ENCODE data around the gene TSPAN18.

TSPAN18 gene

DNA sequence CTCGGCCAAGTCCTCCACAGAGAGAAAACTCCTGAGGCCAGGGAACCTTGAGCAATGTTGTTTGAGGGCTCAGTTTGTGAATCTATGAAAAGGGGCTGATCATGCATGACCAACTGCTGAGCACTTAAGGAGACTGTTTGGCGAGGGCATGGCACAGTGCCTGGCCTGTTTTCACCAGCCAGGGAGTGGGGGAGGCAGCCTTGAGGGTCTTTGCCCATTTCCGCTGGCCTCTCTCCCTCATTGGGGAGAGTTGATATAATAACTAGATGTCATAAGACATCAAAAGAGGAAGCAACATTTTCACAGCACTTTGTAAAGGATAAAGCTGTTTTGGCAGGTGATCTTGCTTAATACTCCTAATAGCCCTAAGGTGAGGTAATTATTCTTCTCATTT, 113.3 kb downstream of the TSPAN18 start:
- TF ChIP-seq, protein P1, sequence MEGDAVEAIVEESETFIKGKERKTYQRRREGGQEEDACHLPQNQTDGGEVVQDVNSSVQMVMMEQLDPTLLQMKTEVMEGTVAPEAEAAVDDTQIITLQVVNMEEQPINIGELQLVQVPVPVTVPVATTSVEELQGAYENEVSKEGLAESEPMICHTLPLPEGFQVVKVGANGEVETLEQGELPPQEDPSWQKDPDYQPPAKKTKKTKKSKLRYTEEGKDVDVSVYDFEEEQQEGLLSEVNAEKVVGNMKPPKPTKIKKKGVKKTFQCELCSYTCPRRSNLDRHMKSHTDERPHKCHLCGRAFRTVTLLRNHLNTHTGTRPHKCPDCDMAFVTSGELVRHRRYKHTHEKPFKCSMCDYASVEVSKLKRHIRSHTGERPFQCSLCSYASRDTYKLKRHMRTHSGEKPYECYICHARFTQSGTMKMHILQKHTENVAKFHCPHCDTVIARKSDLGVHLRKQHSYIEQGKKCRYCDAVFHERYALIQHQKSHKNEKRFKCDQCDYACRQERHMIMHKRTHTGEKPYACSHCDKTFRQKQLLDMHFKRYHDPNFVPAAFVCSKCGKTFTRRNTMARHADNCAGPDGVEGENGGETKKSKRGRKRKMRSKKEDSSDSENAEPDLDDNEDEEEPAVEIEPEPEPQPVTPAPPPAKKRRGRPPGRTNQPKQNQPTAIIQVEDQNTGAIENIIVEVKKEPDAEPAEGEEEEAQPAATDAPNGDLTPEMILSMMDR (conservative IDR thresholded peaks at IDR 0.05; ENCODE audit: low read length) = no peak
- H3K4me3 ChIP-seq (ENCODE audit: low read length) = no peak overlapping the region
- no peak for DNase-seq (ENCODE audit: low read depth)

DNA sequence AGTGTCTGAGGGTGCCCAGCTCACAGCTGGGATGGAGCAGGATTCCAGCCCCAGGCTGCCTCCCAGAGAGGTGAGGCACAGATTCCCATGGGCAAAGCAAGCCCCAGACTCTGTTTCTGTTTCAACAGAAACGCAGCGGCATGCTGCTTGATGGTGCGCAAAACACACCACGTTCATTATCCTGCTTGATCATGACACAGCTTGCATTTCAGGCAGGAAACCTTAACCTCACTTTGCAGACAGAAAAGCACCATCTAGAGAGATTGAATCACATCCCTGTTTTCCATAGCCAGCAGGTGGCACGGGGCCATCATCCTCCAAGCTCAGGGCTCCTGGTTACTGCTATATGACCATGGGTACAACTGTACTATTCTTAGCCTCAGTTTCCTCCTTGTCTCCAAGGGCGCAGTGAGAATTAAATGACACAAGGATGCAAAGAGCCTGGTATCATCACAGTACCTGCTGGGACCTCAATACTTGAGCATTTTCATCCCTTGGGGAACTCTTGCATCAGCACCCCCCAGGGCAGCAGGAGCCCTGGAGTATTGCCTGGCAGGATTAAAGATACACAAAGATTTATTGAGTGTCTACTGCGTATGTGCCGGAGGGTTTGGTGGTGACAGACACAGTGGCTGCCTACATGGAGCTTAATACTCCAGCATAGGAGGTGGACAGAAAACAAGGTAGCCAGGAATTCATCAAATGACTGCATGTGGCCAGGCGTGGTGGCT, 113.9 kb downstream of the TSPAN18 start:
- DNase-seq (ENCODE audit: low read depth) = no peak
- TF ChIP-seq, protein P1 (conservative IDR thresholded peaks at IDR 0.05; ENCODE audit: low read length) = no peak
- H3K4me3 ChIP-seq (ENCODE audit: low read length) = no peak overlapping the region

- TF ChIP-seq, protein P1 (conservative IDR thresholded peaks at IDR 0.05; ENCODE audit: low read length) = no peak
- peak; percentile 96 for DNase-seq (ENCODE audit: low read depth)
- no peak overlapping the region for H3K4me3 ChIP-seq (ENCODE audit: low read length)
These were observed 115.5 kb downstream of the TSPAN18 start for GRCh38 chr11:44842220-44842619.

DNA sequence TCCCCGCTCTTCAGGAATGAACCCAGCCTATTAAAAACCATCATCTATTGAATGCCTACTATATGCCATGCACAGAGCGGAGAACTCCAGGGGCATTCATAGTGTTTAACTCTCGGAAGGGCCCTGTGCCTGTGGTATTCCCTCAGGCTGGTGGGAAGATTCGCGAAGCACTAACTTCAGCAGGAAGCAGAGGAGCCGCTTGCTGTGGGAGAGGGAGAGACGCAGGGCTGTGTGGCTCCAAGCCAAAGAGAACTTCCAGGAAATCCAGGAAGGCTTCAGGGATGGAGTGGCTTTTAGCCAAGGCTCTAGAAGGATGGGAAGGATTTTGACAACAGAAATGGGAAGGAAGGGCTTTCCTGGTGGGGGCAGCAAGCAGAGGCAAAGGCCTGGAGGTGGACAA, 120.1 kb downstream of the TSPAN18 start:
- no peak overlapping the region for H3K4me3 ChIP-seq (ENCODE audit: low read length)
- TF ChIP-seq, protein P1 (conservative IDR thresholded peaks at IDR 0.05; ENCODE audit: low read length) = no peak
- no peak for DNase-seq (ENCODE audit: low read depth)

DNA sequence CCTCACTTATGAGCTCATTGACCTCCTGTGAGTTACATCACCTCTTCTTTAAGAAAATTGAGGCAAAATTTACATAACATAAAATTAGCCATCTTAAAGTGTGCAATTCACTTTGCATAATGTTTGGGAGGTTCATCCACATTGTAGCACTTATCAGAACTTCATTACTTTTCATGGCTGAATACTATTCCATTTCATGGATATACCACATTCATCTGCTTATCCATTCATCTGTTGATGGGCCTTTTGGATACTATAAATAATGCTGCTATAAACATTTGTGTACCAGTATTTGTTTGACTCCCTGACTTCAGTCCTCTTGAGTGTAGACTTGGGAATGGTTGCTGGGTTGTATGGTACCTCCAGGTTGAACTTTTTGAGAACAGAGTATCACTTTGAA, 120.6 kb downstream of the TSPAN18 start:
- no peak for DNase-seq (ENCODE audit: low read depth)
- H3K4me3 ChIP-seq (ENCODE audit: low read length) = no peak overlapping the region
- TF ChIP-seq, protein P1 (conservative IDR thresholded peaks at IDR 0.05; ENCODE audit: low read length) = no peak

DNA sequence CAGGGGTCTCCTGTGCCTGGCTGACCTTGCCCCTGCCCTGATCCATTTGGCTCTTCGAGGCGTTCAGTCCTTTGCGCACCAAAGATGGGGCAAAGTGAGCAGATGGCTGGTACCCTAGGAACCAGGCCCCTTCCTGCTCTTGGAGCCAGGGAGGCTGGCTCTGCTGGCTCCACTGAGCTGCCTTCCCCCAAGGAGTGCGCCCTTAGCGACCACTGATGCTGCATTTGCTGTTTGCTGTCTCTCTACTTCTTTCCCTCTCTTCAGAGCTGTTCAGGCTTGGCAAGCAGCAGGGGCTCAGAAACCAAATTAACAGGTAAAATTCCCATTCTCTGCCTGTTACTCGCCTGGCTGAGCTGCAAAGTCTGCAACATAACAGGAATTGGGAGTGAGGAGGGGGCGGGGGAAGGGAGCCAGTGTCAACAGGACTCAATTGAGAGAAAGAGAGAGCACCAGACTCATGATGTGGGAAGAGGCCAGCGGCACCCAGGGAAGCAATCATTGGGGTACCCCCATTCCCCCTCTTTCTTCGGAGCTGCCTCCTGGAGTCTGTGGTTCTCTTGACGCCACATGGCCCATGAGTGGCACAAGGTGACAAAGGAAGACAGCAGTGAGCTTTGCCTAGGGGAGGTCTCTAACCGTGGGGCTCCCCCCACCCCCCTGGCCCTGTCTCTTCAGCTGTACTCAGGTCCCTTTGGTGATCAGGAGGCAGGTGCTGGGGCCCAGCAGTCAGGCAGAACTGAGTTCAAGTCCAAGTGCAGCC, 121.6 kb downstream of the TSPAN18 start:
- no peak for DNase-seq (ENCODE audit: low read depth)
- TF ChIP-seq, protein P1 (conservative IDR thresholded peaks at IDR 0.05; ENCODE audit: low read length) = no peak
- no peak overlapping the region for H3K4me3 ChIP-seq (ENCODE audit: low read length)

DNA sequence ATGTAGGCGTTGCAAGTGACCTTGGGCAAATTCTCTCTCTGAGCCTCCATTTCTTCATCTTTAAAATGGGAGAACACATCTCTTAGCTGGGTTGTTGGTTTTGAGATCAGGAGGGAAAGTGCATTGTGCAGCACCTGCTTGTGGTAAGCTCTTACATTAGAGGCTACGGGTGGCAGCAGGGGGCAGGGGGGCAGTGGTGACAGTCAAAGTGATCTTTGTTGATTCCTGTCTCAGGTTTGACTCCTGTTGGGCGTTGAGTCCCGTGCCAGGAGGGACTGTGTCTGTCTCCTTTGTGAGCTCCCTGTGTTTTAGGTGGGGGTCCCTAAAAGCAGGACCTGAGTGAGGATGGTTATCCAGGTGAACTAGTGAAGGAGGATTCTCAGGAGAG, 122.2 kb downstream of the TSPAN18 start:
- H3K4me3 ChIP-seq (ENCODE audit: low read length) = no peak overlapping the region
- TF ChIP-seq, protein P1 (conservative IDR thresholded peaks at IDR 0.05; ENCODE audit: low read length) = no peak
- no peak for DNase-seq (ENCODE audit: low read depth)

Measured in AG10803 (cell line).